Breast epithelium (tissue), 4 donors: Measurements from ENCODE around the gene ENPP5. TPM values are rescaled to one million over a fixed set of nuclear protein-coding genes. Genes with fewer than 3 reads are reported as not detected.

Source experiments
- DNase-seq, 2 donors: peaks; one replicate each; pipeline ENCODE4 v3.0.0-alpha.2; 2019; ENCODE audit warnings: low spot score in 2 of 2
- H3K27ac ChIP-seq, 2 donors: fragments of 200-600 bp; sonication (generic) in 1 of 2; one replicate each; pipeline ENCODE4 v1.5.1; 2016 to 2019; ENCODE audit warnings: mild to moderate bottlenecking in 1 of 2
- H3K27me3 ChIP-seq, 2 donors: fragments of 200-600 bp; sonication (generic) in 1 of 2; one replicate each; pipeline versions ENCODE4 v1.5.1 to v1.6.0; 2017 to 2019; ENCODE audit warnings: control low read depth in 1 of 2, mild to moderate bottlenecking in 1 of 2
- H3K36me3 ChIP-seq: fragments of 200-600 bp; one replicate; pipeline ENCODE4 v1.5.1; 2019
- H3K4me1 ChIP-seq, 2 donors: fragments of 200-600 bp; sonication (generic); one replicate each; pipeline ENCODE4 v1.5.1; 2016 to 2019; ENCODE audit warnings: control low read depth in 1 of 2
- H3K4me3 ChIP-seq, 3 donors: fragments of 200-600 bp; sonication (generic); 1 replicate in 2 of 3; 2 replicates in 1 of 3; pipeline ENCODE4 v1.5.1; 2016 to 2019; ENCODE audit warnings: mild to moderate bottlenecking in 3 of 3, moderate library complexity in 2 of 3
- H3K9me3 ChIP-seq, 2 donors: fragments of 200-600 bp; sonication (generic) in 1 of 2; one replicate each; pipeline ENCODE4 v1.5.1; 2016 to 2019; ENCODE audit warnings: control low read depth in 1 of 2
- CTCF ChIP-seq, 3 donors: fragments of 450-650 bp; IDR thresholded peaks; one replicate each; pipeline ENCODE4 v1.5.1; 2016 to 2017; ENCODE audit warnings: antibody characterized with exemption in 3 of 3, mild to moderate bottlenecking in 3 of 3, moderate library complexity in 3 of 3
- POLR2A ChIP-seq: fragments of 450-650 bp; IDR thresholded peaks from one replicate; pipeline ENCODE4 v1.6.1; 2016; ENCODE audit warnings: antibody characterized with exemption, mild to moderate bottlenecking, moderate library complexity
- POLR2AphosphoS5 ChIP-seq, 3 donors: sonication (generic); formaldehyde crosslinking; IDR thresholded peaks; one replicate each; pipeline ENCODE4 v1.6.1; 2017; ENCODE audit warnings: antibody characterized with exemption in 3 of 3
- intact Hi-C: fragments of 100-400 bp; cut with DNase I; formaldehyde crosslinking; loops from one replicate; pipeline ENCODE4 v1.15.1; 2023; ENCODE audit warnings: low total_unique reads
- total RNA-seq, 3 donors: library from RNA; depleted of rRNA; stranded (reverse); fragments of >200 nt; gene quantifications; one replicate each; pipeline ENCODE4 v1.1.0, GENCODE V29; 2016

ENPP5 gene
- total RNA-seq, 3 donors from 2014 or later = 2.2 to 28.1 (median 13.8) TPM

GRCh38 chr6:46191961-46192360, 21.2 kb upstream of the ENPP5 start:
- Histone ChIP-seq H3K4me3 (no peak overlapping the region), H3K4me1 (no peaks in the 10 kb centered on the region), H3K9me3 (no peaks in the 10 kb centered on the region), H3K27ac (no peak overlapping the region), H3K36me3 (no peaks in the 10 kb centered on the region), H3K27me3 (no peaks in the 10 kb centered on the region)
- TF ChIP-seq CTCF (IDR thresholded peaks at IDR 0.05) (no peak), POLR2AphosphoS5 (IDR thresholded peaks at IDR 0.05) (no peak), POLR2A (no peak)
- intact Hi-C loops = no loop called here
- no peak for DNase-seq

GRCh38 chr6:46190889-46191288, 20.1 kb upstream of the ENPP5 start:
- no peak for DNase-seq
- Histone ChIP-seq H3K36me3 (no peaks in the 10 kb centered on the region), H3K9me3 (no peaks in the 10 kb centered on the region), H3K27ac (no peak overlapping the region), H3K4me3 (no peak overlapping the region), H3K27me3 (no peaks in the 10 kb centered on the region), H3K4me1 (no peaks in the 10 kb centered on the region)
- no peak for TF ChIP-seq CTCF (IDR thresholded peaks at IDR 0.05)
- TF ChIP-seq POLR2AphosphoS5 (IDR thresholded peaks at IDR 0.05) = no peak
- no peak for TF ChIP-seq POLR2A
- intact Hi-C loops = no loop called here

GRCh38 chr6:46189726-46190125, 18.9 kb upstream of the ENPP5 start:
- H3K4me1 ChIP-seq = no peaks in the 10 kb centered on the region
- no peaks in the 10 kb centered on the region for H3K36me3 ChIP-seq
- H3K9me3 ChIP-seq = no peaks in the 10 kb centered on the region
- H3K4me3 ChIP-seq = no peak overlapping the region
- intact Hi-C loops = no loop called here
- TF ChIP-seq POLR2A (no peak), POLR2AphosphoS5 (IDR thresholded peaks at IDR 0.05) (no peak), CTCF (IDR thresholded peaks at IDR 0.05) (no peak)
- DNase-seq = no peak
- H3K27me3 ChIP-seq = no peaks in the 10 kb centered on the region
- H3K27ac ChIP-seq = no peak overlapping the region

- Histone ChIP-seq H3K4me3 (no peak overlapping the region), H3K4me1 (no peaks in the 10 kb centered on the region), H3K27me3 (no peaks in the 10 kb centered on the region), H3K36me3 (no peaks in the 10 kb centered on the region), H3K27ac (no peak overlapping the region), H3K9me3 (no peaks in the 10 kb centered on the region)
- TF ChIP-seq POLR2AphosphoS5 (IDR thresholded peaks at IDR 0.05) = no peak
- TF ChIP-seq CTCF (IDR thresholded peaks at IDR 0.05) = no peak
- no peak for TF ChIP-seq POLR2A
- intact Hi-C loops = no loop called here
- no peak for DNase-seq
These were observed 15.8 kb upstream of the ENPP5 start for GRCh38 chr6:46186583-46186982.

- intact Hi-C loops = no loop called here
- Histone ChIP-seq H3K9me3 (no peaks in the 10 kb centered on the region), H3K27me3 (no peaks in the 10 kb centered on the region), H3K27ac (no peak overlapping the region), H3K4me1 (no peaks in the 10 kb centered on the region), H3K36me3 (no peaks in the 10 kb centered on the region), H3K4me3 (no peak overlapping the region)
- no peak for DNase-seq
- TF ChIP-seq CTCF (IDR thresholded peaks at IDR 0.05) (no peak), POLR2A (no peak), POLR2AphosphoS5 (IDR thresholded peaks at IDR 0.05) (no peak)
These were observed 13.3 kb upstream of the ENPP5 start for GRCh38 chr6:46184114-46184513.
